ENCODE measurements around the gene MBD3L1.

GRCh38 chr19:8831373-8831772 is 804 bp upstream of the MBD3L1 start:
- TF ChIP-seq PBX3 (IDR thresholded peaks at IDR 0.05; ENCODE audit: insufficient replicate concordance, low read depth, low read length) (no peak), NBN (IDR thresholded peaks at IDR 0.05) (no peak), PML (IDR thresholded peaks at IDR 0.05; ENCODE audit: low read length) (no peak), RFX5 (IDR thresholded peaks at IDR 0.05; ENCODE audit: low read depth, low read length) (no peak), BHLHE40 (IDR thresholded peaks at IDR 0.05; ENCODE audit: borderline replicate concordance in 1 of 2, low read depth in 2 of 2, low read length in 1 of 2) (no peak), SMC3 (IDR thresholded peaks at IDR 0.05; ENCODE audit: borderline replicate concordance, low read length) (no peak)
- TF ChIP-seq, protein P1, sequence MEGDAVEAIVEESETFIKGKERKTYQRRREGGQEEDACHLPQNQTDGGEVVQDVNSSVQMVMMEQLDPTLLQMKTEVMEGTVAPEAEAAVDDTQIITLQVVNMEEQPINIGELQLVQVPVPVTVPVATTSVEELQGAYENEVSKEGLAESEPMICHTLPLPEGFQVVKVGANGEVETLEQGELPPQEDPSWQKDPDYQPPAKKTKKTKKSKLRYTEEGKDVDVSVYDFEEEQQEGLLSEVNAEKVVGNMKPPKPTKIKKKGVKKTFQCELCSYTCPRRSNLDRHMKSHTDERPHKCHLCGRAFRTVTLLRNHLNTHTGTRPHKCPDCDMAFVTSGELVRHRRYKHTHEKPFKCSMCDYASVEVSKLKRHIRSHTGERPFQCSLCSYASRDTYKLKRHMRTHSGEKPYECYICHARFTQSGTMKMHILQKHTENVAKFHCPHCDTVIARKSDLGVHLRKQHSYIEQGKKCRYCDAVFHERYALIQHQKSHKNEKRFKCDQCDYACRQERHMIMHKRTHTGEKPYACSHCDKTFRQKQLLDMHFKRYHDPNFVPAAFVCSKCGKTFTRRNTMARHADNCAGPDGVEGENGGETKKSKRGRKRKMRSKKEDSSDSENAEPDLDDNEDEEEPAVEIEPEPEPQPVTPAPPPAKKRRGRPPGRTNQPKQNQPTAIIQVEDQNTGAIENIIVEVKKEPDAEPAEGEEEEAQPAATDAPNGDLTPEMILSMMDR (IDR thresholded peaks at IDR 0.05 in 2 of 3, conservative IDR thresholded peaks at IDR 0.05 in 1 of 3; ENCODE audit: control insufficient read depth in 2 of 3, extremely low read depth in 1 of 3, insufficient read depth in 1 of 3, low read depth in 3 of 3, low read length in 3 of 3), result no peak
- TF ChIP-seq, protein P2, sequence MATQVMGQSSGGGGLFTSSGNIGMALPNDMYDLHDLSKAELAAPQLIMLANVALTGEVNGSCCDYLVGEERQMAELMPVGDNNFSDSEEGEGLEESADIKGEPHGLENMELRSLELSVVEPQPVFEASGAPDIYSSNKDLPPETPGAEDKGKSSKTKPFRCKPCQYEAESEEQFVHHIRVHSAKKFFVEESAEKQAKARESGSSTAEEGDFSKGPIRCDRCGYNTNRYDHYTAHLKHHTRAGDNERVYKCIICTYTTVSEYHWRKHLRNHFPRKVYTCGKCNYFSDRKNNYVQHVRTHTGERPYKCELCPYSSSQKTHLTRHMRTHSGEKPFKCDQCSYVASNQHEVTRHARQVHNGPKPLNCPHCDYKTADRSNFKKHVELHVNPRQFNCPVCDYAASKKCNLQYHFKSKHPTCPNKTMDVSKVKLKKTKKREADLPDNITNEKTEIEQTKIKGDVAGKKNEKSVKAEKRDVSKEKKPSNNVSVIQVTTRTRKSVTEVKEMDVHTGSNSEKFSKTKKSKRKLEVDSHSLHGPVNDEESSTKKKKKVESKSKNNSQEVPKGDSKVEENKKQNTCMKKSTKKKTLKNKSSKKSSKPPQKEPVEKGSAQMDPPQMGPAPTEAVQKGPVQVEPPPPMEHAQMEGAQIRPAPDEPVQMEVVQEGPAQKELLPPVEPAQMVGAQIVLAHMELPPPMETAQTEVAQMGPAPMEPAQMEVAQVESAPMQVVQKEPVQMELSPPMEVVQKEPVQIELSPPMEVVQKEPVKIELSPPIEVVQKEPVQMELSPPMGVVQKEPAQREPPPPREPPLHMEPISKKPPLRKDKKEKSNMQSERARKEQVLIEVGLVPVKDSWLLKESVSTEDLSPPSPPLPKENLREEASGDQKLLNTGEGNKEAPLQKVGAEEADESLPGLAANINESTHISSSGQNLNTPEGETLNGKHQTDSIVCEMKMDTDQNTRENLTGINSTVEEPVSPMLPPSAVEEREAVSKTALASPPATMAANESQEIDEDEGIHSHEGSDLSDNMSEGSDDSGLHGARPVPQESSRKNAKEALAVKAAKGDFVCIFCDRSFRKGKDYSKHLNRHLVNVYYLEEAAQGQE (IDR thresholded peaks at IDR 0.05; ENCODE audit: low read depth, low read length), result no peak

Measured in GM12878 (cell line).